Skin of body (tissue), 2 donors: ENCODE measurements around the gene PIK3C3. TPM values are rescaled to one million over a fixed set of nuclear protein-coding genes. Genes with fewer than 3 reads are reported as not detected.
"Not testable (repeated sequence)": the region's sequence is repeated elsewhere in the genome, so short reads cannot be mapped to it uniquely, and the experiment has no call there.

Experiments
- DNase-seq: peaks from one replicate; lab custom pipeline; 2025; lab: John Stamatoyannopoulos, UW
- total RNA-seq: library from RNA; depleted of rRNA; stranded (reverse); fragments of >200 nt; gene quantifications from one replicate; pipeline ENCODE4 v1.2.3, GENCODE V29; 2014

PIK3C3 gene
- total RNA-seq, 1 donor from 2014 or later = 38.3 TPM

- no peak for DNase-seq
Observed at GRCh38 chr18:42018831-42019230, 63.8 kb downstream of the PIK3C3 start.

GRCh38 chr18:42024131-42024530, 69.1 kb downstream of the PIK3C3 start:
- DNase-seq = no peak

- no peak for DNase-seq
Observed at GRCh38 chr18:42025491-42025890, 70.5 kb downstream of the PIK3C3 start.

GRCh38 chr18:42025974-42026625, 71.1 kb downstream of the PIK3C3 start:
- no peak for DNase-seq

GRCh38 chr18:42028247-42028832, 73.3 kb downstream of the PIK3C3 start:
- DNase-seq = peak; percentile 21

- no peak for DNase-seq
Observed at GRCh38 chr18:42029092-42029491, 74.1 kb downstream of the PIK3C3 start.

- DNase-seq = no peak
Observed at GRCh38 chr18:42030586-42031182, 75.7 kb downstream of the PIK3C3 start.

- DNase-seq = no peak
Observed at GRCh38 chr18:42032447-42032846, 77.4 kb downstream of the PIK3C3 start.

- DNase-seq = no peak
Observed at GRCh38 chr18:42033137-42033810, 78.2 kb downstream of the PIK3C3 start.

GRCh38 chr18:42038936-42039335, 83.9 kb downstream of the PIK3C3 start:
- no peak for DNase-seq

GRCh38 chr18:42039396-42039795, 84.4 kb downstream of the PIK3C3 start:
- no peak for DNase-seq

- DNase-seq = no peak
Observed at GRCh38 chr18:42041793-42042192, 86.8 kb downstream of the PIK3C3 start.

GRCh38 chr18:42045346-42045745, 90.3 kb downstream of the PIK3C3 start:
- no peak for DNase-seq

GRCh38 chr18:42047721-42048120, 92.7 kb downstream of the PIK3C3 start:
- DNase-seq = no peak

GRCh38 chr18:42048158-42048557, 93.1 kb downstream of the PIK3C3 start:
- DNase-seq = no peak

GRCh38 chr18:42049536-42049935, 94.5 kb downstream of the PIK3C3 start:
- not testable (repeated sequence) for DNase-seq

GRCh38 chr18:42051411-42051810, 96.4 kb downstream of the PIK3C3 start:
- peak; percentile 40 for DNase-seq

- peak; percentile 13 for DNase-seq
Observed at GRCh38 chr18:42052122-42052708, 97.2 kb downstream of the PIK3C3 start.

- peak; percentile 60 for DNase-seq
Observed at GRCh38 chr18:42053188-42053781, 98.3 kb downstream of the PIK3C3 start.

GRCh38 chr18:42064109-42064508, 109.1 kb downstream of the PIK3C3 start:
- DNase-seq = no peak

GRCh38 chr18:42067518-42067917, 112.5 kb downstream of the PIK3C3 start:
- no peak for DNase-seq

- DNase-seq = no peak
Observed at GRCh38 chr18:42068030-42068429, 113.0 kb downstream of the PIK3C3 start.
